Stomach smooth muscle (tissue), 2 donors: ENCODE results near the gene SLC4A7.
"Not testable (repeated sequence)": the region's sequence is repeated elsewhere in the genome, so short reads cannot be mapped to it uniquely, and the experiment has no call there.

Source experiments
- H3K27ac ChIP-seq: one replicate; pipeline ENCODE4 v1.7.0; 2013; ENCODE audit warnings: mild to moderate bottlenecking, low read length, inconsistent platforms
- H3K27me3 ChIP-seq, 2 donors: one replicate each; pipeline ENCODE4 v1.7.0; 2013; ENCODE audit warnings: low read length in 2 of 2; ENCODE audit not compliant: insufficient read depth in 2 of 2, control insufficient read depth in 1 of 2
- H3K36me3 ChIP-seq, 2 donors: one replicate each; pipeline ENCODE4 v1.7.0; 2013; ENCODE audit warnings: low read length in 2 of 2; ENCODE audit not compliant: control insufficient read depth in 2 of 2, insufficient read depth in 2 of 2
- H3K4me1 ChIP-seq: one replicate; pipeline ENCODE4 v1.7.0; 2013; ENCODE audit warnings: low read length; ENCODE audit not compliant: control insufficient read depth, insufficient read depth
- H3K4me3 ChIP-seq, 2 donors: one replicate each; pipeline ENCODE4 v1.7.0; 2013; ENCODE audit warnings: low read length in 2 of 2
- H3K9ac ChIP-seq, 2 donors: one replicate each; pipeline ENCODE4 v1.7.0; 2013; ENCODE audit warnings: low read length in 2 of 2, mild to moderate bottlenecking in 1 of 2
- H3K9me3 ChIP-seq, 2 donors: one replicate each; pipeline ENCODE4 v1.7.0; 2013; ENCODE audit warnings: low read length in 2 of 2; ENCODE audit not compliant: control insufficient read depth in 2 of 2
- donor health status: healthy.
- donor health status: Pancreatic carcinoma.

The SLC4A7 gene

DNA sequence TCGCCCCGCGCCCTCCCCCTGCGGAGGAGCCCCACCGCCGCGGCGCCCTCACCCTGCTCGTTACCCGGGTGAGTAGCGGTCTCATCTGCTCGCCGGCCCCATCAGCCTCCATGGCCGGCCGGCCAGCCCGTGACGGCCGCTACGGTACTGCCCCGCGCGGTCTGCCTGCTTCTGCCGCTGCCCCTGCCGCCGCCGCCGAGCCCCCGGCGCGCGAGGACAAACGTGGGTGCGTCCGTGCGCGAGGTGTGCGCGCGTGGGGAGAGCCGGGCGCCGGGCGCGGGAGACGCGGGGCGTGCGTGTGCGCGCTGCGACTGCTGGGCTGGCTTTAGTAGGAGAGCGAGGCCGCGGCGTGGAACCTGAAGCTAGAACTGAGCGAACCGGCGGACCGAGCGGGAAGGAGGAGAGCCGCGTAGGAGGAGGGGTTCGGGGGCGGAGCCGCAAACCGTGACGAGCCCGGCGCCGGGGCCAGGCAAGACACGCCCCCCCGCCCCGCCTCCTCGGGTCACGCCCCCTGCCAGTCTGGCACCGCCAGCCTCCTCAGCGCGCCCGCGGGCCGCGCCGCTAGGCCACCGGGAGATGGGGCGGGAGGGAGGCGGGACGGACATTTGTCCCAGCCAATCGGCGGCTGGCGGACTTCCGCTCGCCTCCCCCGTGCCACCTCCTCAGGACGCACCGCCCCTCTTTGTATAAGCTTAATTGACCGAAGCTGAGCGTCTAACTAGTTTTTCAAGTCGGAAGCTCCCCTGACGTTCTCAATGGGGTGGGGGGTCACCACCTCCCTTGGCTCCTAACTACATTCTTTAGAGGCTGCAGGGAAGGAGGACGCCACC is at the start of gene SLC4A7:
SLC4A7 (minus strand) TSS at position 370 of the 830 bp plus-strand sequence; CDS start at position 112, 258 bp downstream.
- Histone ChIP-seq H3K4me3 (peak within 1 kb of the TSS; percentile 75 to 89), H3K36me3 (no peaks in the 10 kb centered on the region), H3K27me3 (no peaks in the 10 kb centered on the region), H3K27ac (peak within 1 kb of the TSS; percentile 91), H3K9ac (peak within 1 kb of the TSS; percentile 84 to 90), H3K4me1 (peaks cover 17% of the 10 kb centered on the region), H3K9me3 (no peaks in the 10 kb centered on the region)

GRCh38 chr3:27533261-27533607 is 49.0 kb upstream of the SLC4A7 start:
- Histone ChIP-seq H3K9me3 (no peaks in the 10 kb centered on the region), H3K27ac (peak overlapping the region; percentile 67)

DNA sequence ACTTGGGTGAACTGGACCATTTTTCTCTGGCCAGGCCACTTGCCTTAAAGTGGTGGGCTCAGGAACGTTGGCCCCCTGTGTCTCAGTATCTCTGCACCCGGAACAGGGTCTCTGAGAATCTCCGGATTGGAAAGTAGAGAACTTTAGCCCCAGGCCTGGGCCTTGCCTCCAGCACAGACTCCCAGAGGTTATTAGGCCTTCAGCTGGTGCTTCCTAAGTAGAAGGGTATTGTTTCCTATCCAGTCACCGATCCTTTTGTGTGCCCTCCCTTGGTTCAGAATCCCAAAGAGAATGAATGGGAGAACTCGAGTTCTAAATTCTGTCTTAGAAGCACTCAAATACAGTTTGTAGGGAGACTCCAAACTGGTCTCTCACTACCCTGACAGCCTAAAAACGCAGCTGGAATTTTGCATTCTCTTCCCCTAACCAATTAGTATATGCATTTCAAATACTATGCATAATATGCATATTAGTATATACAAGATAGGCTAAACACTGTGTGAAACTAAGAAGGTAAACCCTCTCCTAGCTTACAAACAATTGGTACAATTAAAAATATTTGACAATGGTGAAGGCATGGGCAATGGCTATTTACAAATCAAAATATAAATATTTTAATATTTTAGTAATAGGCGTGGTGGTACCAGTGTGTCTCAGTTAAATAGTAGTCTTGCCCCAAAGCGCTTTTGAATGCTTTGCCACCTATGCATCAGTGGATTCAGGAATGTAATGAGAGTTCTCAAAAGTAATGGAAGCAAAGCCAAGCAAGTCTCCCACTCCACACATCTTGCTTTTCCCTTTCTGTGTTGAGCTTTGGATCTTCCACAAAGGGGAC is 48.5 kb upstream of the SLC4A7 start:
- peaks cover 23% of the 10 kb centered on the region for H3K4me1 ChIP-seq
- H3K27ac ChIP-seq, result peak overlapping the region; percentile 67
- H3K9me3 ChIP-seq, result no peaks in the 10 kb centered on the region
- no peak overlapping the region for H3K9ac ChIP-seq
- H3K27me3 ChIP-seq, result no peaks in the 10 kb centered on the region
- no peak overlapping the region for H3K4me3 ChIP-seq
- H3K36me3 ChIP-seq, result no peaks in the 10 kb centered on the region

More at GRCh38 chr3:27533261-27533607, 49.0 kb upstream of the SLC4A7 start:
- H3K4me1 ChIP-seq, result peaks cover 23% of the 10 kb centered on the region
- no peaks in the 10 kb centered on the region for H3K27me3 ChIP-seq
- no peak overlapping the region for H3K4me3 ChIP-seq
- no peaks in the 10 kb centered on the region for H3K36me3 ChIP-seq
- no peak overlapping the region for H3K9ac ChIP-seq

DNA sequence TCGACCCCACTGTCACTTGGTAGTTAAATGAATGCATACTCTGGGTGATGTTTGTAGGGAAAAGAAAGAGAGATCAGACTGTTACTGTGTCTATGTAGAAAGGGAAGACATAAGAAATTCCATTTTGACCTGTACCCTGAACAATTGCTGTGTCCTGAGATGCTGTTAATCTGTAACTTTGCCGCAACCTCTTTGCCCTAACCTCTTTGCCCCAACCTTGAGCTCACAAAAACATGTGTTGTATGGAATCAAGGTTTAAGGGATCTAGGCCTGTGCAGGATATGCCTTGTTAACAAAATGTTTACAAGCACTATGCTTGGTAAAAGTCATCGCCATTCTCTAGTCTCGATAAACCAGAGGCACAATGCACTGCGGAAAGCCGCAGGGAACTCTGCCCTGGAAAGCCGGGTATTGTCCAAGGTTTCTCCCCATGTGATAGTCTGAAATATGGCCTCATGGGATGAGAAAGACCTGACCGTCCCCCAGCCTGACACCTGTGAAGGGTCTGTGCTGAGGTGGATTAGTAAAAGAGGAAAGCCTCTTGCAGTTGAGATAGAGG is 47.1 kb upstream of the SLC4A7 start:
- H3K4me1 ChIP-seq, result peaks cover 16% of the 10 kb centered on the region

DNA sequence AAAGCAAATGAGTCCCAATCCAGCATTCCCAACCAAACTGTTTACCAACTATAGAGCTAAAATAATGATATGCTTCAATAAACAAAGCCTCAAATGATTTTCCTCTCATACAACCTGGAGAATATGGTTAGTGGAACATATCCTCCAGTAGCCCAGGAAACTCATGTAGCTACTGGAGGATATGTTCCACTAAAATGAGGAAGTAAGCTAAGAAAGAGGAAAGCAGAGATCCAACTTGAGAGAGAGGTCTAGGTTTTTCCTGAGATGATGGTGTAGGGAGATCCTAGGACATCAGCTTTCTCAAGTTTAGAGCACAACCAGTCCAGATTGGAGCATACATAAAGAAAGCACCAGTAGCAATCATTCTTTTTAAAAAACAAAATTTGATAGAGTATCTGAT is 44.6 kb upstream of the SLC4A7 start:
- no peak overlapping the region for H3K4me3 ChIP-seq

More for the DNA sequence above, 47.1 kb upstream of the SLC4A7 start:
- not testable (repeated sequence) for H3K4me3 ChIP-seq, H3K9ac ChIP-seq, H3K27me3 ChIP-seq, H3K36me3 ChIP-seq, H3K27ac ChIP-seq, H3K9me3 ChIP-seq

DNA sequence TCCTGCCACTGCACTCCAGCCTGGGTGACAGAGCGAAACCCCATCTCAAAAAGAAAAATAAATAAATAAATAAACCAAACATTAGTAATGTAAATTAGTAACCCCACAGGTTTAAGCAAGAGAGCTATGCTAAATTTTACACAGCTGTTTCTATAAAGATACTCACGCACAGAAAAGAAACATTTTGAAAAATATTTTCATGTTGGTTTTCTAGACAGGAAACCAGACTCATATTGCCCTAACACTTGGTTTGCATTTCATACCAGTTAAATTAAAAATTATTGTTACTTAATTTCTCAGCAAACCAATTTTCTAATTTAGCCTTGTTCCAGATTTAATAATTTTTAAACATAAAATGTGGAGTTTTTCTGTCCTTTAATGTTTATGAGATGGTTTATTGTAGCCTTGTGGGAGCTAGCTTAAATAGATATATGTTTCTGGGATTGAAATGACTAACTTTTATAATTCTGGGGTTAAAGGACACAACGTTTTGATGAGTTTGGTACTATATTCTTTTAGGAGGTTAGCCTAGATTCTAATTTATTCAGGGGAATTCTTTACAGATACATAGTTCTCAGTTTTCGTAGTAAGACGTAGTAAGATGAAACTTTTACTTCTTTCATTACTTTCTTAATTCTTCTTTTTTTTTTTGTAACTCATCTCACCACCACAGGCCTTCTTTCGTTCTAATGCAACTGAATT is 42.6 kb upstream of the SLC4A7 start:
- H3K36me3 ChIP-seq, result no peaks in the 10 kb centered on the region
- H3K27me3 ChIP-seq, result no peaks in the 10 kb centered on the region
- no peak overlapping the region for H3K4me3 ChIP-seq
- H3K9me3 ChIP-seq, result no peaks in the 10 kb centered on the region
- no peaks in the 10 kb centered on the region for H3K4me1 ChIP-seq
- H3K9ac ChIP-seq, result no peak overlapping the region
- no peak overlapping the region for H3K27ac ChIP-seq

More for the DNA sequence above, 44.6 kb upstream of the SLC4A7 start:
- Histone ChIP-seq H3K36me3 (no peaks in the 10 kb centered on the region), H3K4me1 (peaks cover 6% of the 10 kb centered on the region), H3K27ac (no peak overlapping the region), H3K27me3 (no peaks in the 10 kb centered on the region), H3K9ac (no peak overlapping the region), H3K9me3 (no peaks in the 10 kb centered on the region)

GRCh38 chr3:27521872-27522265 is 37.7 kb upstream of the SLC4A7 start:
- Histone ChIP-seq H3K9me3 (no peaks in the 10 kb centered on the region), H3K27me3 (no peaks in the 10 kb centered on the region), H3K27ac (peak overlapping the region; percentile 56), H3K4me1 (no peaks in the 10 kb centered on the region), H3K4me3 (no peak overlapping the region), H3K9ac (no peak overlapping the region), H3K36me3 (no peaks in the 10 kb centered on the region)

- Histone ChIP-seq H3K9ac (no peak overlapping the region), H3K4me3 (no peak overlapping the region), H3K27ac (peak overlapping the region; percentile 56), H3K36me3 (no peaks in the 10 kb centered on the region), H3K4me1 (no peaks in the 10 kb centered on the region), H3K9me3 (no peaks in the 10 kb centered on the region), H3K27me3 (no peaks in the 10 kb centered on the region)
Measured at GRCh38 chr3:27521179-27521871, 37.1 kb upstream of the SLC4A7 start.

DNA sequence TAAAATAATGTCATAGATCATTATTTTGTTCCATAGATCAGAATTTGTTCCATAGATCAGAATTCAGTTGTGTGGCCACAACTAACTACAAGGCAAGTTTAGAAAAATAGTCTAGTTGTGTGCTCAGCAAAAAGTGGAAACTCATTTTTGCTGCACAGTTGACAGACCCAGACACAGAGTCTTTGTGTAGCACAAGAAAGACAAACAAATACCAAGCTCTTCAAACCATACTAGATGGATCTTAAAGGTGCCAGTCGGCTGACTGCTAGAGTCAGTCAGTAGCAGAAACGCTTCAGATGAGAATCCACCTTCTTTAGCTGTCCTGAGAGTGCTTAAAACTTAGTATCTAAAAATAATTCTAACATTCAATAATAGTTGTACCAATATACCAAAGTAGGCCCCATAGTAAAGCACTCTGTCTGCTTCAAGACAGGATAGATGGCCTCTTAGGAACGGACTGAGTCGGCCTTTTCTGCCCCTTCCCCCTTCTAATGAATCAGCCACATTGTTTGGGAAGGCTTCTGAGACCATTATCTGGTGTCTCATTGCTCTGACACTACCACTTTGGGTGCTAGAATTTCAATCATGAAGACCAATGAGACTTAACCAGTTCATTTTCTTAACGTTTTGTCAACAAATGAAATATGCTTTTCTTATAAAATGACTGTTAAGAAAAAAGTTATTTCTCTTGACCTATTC is 27.7 kb upstream of the SLC4A7 start:
- Histone ChIP-seq H3K27me3 (no peaks in the 10 kb centered on the region), H3K36me3 (no peaks in the 10 kb centered on the region), H3K27ac (no peak overlapping the region), H3K9me3 (no peaks in the 10 kb centered on the region), H3K4me1 (no peaks in the 10 kb centered on the region), H3K4me3 (no peak overlapping the region), H3K9ac (no peak overlapping the region)
